GM23338 (cell line): ENCODE data around the gene CDH4. TPM values are rescaled to one million over a fixed set of nuclear protein-coding genes. Genes with fewer than 3 reads are reported as not detected.

Source experiments
- ATAC-seq: fragments of 200-7000 bp; cut with Tn5 transposase; 3 replicates; pipeline ENCODE4 v1.9.1; 2020
- DNase-seq: peaks from one replicate; pipeline ENCODE4 v3.0.0-alpha.2; 2015; ENCODE audit warnings: low spot score
- H2AFZ ChIP-seq: fragments of 200-600 bp; sonication (generic); 2 replicates; pipeline ENCODE4 v1.8.0; 2016; ENCODE audit warnings: antibody characterized with exemption, mild to moderate bottlenecking, moderate library complexity
- H3F3A ChIP-seq: fragments of 200-600 bp; sonication (generic); replicated peaks from 2 replicates; pipeline ENCODE4 v1.8.0; 2017; ENCODE audit warnings: antibody characterized with exemption, mixed run types, low read depth
- H3K27ac ChIP-seq: fragments of 200-600 bp; sonication (generic); 2 replicates; pipeline ENCODE4 v1.6.1; 2016; ENCODE audit warnings: low read depth
- H3K27me3 ChIP-seq: fragments of 200-600 bp; sonication (generic); 2 replicates; pipeline ENCODE4 v1.8.0; 2016; ENCODE audit warnings: mild to moderate bottlenecking, mixed run types, moderate library complexity; ENCODE audit not compliant: insufficient read depth
- H3K36me3 ChIP-seq: fragments of 200-600 bp; sonication (generic); 2 replicates; pipeline ENCODE4 v1.8.0; 2016; ENCODE audit warnings: mild to moderate bottlenecking; ENCODE audit not compliant: insufficient read depth
- H3K4me1 ChIP-seq: fragments of 200-600 bp; sonication (generic); 2 replicates; pipeline ENCODE4 v1.8.0; 2016; ENCODE audit warnings: mild to moderate bottlenecking, moderate library complexity; ENCODE audit not compliant: insufficient read depth
- H3K4me2 ChIP-seq: fragments of 200-600 bp; sonication (generic); 2 replicates; pipeline ENCODE4 v1.7.1; 2017; ENCODE audit warnings: mixed run types
- H3K4me3 ChIP-seq: fragments of 200-600 bp; sonication (generic); 2 replicates; pipeline ENCODE4 v1.6.1; 2016; ENCODE audit warnings: mixed run types
- H3K79me2 ChIP-seq: fragments of 200-600 bp; sonication (generic); replicated peaks from 2 replicates; pipeline ENCODE4 v1.8.0; 2017; ENCODE audit warnings: mild to moderate bottlenecking; ENCODE audit not compliant: insufficient read depth
- H3K9me2 ChIP-seq: fragments of 200-600 bp; sonication (generic); 2 replicates; pipeline ENCODE4 v1.8.0; 2017; ENCODE audit not compliant: insufficient read depth
- H4K20me1 ChIP-seq: fragments of 200-600 bp; sonication (generic); replicated peaks from 2 replicates; pipeline ENCODE4 v1.8.0; 2017; ENCODE audit warnings: mild to moderate bottlenecking; ENCODE audit not compliant: insufficient read depth
- H3K27ac Mint-ChIP-seq: 2 replicates; pipeline ENCODE4 v1.8.0; 2020; ENCODE audit warnings: inconsistent platforms, mild to moderate bottlenecking, moderate library complexity, mixed read lengths
- H3K27me3 Mint-ChIP-seq: 3 replicates; pipeline ENCODE4 v1.8.0; 2022; ENCODE audit warnings: low read depth, mild to moderate bottlenecking, moderate library complexity, mixed read lengths, inconsistent platforms; ENCODE audit not compliant: insufficient read depth, poor library complexity
- H3K36me3 Mint-ChIP-seq: 3 replicates; pipeline ENCODE4 v1.8.0; 2021; ENCODE audit warnings: low read depth, mild to moderate bottlenecking, inconsistent platforms, moderate library complexity, mixed read lengths
- H3K4me1 Mint-ChIP-seq: 3 replicates; pipeline ENCODE4 v1.8.0; 2020; ENCODE audit warnings: mild to moderate bottlenecking, inconsistent platforms, mixed read lengths
- H3K4me3 Mint-ChIP-seq: 3 replicates; pipeline ENCODE4 v1.8.0; 2021; ENCODE audit warnings: moderate library complexity, mild to moderate bottlenecking, inconsistent platforms, mixed read lengths
- H3K9me3 Mint-ChIP-seq: 3 replicates; pipeline ENCODE4 v1.8.0; 2020; ENCODE audit warnings: moderate library complexity, mild to moderate bottlenecking, inconsistent platforms, mixed read lengths
- CREB1 ChIP-seq: fragments of 250-450 bp; sonication (Bioruptor Pico); IDR thresholded peaks from 2 replicates; pipeline ENCODE4 v1.5.0; 2020; ENCODE audit warnings: low read depth, mild to moderate bottlenecking, moderate library complexity
- EZH2 ChIP-seq: fragments of 200-600 bp; sonication (generic); IDR thresholded peaks from one replicate; pipeline ENCODE4 v1.8.0; 2017; ENCODE audit warnings: antibody characterized with exemption, mild to moderate bottlenecking, low read depth; ENCODE audit not compliant: unreplicated experiment
- EZH2phosphoT487 ChIP-seq: fragments of 200-600 bp; sonication (generic); IDR thresholded peaks from one replicate; pipeline ENCODE4 v1.8.1; 2018; ENCODE audit warnings: antibody characterized with exemption; ENCODE audit not compliant: unreplicated experiment
- POLR2AphosphoS5 ChIP-seq: IDR thresholded peaks from 2 replicates; pipeline ENCODE4 v1.6.1; 2016; ENCODE audit warnings: antibody characterized with exemption, low read depth
- STAT1 ChIP-seq: IDR thresholded peaks from one replicate; pipeline ENCODE4 v1.6.1; 2016; ENCODE audit warnings: antibody characterized with exemption; ENCODE audit not compliant: unreplicated experiment
- ZNF114 ChIP-seq: fragments of 250-450 bp; sonication (Bioruptor Pico); IDR thresholded peaks from 2 replicates; pipeline ENCODE4 v1.5.0; 2020; ENCODE audit warnings: mild to moderate bottlenecking, moderate library complexity
- polyA plus RNA-seq: library from polyadenylated mRNA; unstranded; fragments of >200 nt; fragmentation: Nextera tagmentation; extraction: Ambion mirVana; gene quantifications from 2 replicates; pipeline ENCODE4 v1.2.1, GENCODE V29; 2016
- total RNA-seq: library from RNA; depleted of rRNA; stranded (reverse); fragments of >200 nt; shearing (Covaris generic); gene quantifications from 2 replicates; pipeline ENCODE4 v1.2.3, GENCODE V29; 2014
- TF ChIP-seq, protein P1 (sequence below): IDR thresholded peaks from one replicate; pipeline ENCODE4 v1.6.1; 2018; ENCODE audit warnings: antibody characterized with exemption; ENCODE audit not compliant: unreplicated experiment
- TF ChIP-seq, protein P2 (sequence below): fragments of 250-450 bp; sonication (Bioruptor Pico); IDR thresholded peaks from 2 replicates; pipeline ENCODE4 v1.5.0; 2020; ENCODE audit warnings: mild to moderate bottlenecking, moderate library complexity

The CDH4 gene
- total and polyA plus RNA-seq, 2 experiments from 2014 or later, result 1.2 to 4.2 TPM

DNA sequence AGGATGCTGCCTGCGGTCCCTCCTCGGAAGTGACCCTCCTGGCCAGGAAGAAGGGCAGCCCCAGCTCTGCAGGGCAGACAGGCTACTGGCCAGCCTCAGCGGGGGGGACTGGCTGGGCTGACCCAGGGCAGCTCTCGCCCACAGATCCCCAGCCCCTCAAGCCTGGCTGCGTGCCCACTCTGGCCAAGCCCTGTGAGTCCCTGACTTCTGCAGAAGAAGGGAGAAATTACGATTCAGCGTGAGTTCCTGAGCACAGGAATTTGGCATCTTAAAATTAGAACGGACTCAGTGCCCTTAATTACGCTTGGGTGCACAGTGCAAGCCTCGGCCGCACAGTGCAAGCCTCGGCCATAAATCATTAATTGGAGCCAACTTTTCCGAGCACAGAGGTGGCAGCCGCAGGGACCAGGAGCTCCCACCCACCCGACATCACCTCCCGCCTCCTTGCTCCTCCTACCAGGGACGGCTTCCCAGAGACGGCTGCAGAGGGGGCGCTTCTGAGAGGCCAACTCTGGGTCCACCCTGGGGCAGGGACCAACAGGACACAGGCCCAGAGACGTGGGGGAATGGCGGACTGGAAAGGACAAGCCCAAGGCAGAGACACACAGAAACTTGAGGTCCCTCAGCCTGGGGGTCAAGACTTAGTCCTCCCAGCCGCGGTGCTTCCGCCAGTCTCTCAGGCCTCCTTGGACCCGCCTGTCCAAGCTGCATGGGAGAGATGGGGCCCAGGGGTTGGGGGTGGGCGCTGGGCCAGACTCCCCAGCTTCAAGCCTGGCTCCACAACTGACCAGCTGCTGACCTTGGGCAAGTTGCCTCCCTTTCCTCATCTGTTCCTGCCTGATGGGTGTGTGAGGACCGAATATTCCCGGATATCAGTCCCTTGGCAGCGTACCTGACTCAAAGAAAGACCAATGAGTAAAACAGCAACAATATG, 648.2 kb downstream of the CDH4 start:
- no peaks in the 10 kb centered on the region for H4K20me1 ChIP-seq
- no peaks in the 10 kb centered on the region for H3K36me3 ChIP-seq
- H3K27me3 ChIP-seq, result no peaks in the 10 kb centered on the region
- H3K4me1 ChIP-seq, result no peaks in the 10 kb centered on the region
- no peaks in the 10 kb centered on the region for H3K79me2 ChIP-seq
- Mint-ChIP-seq H3K4me1 (no peaks in the 10 kb centered on the region), H3K9me3 (no peaks in the 10 kb centered on the region), H3K36me3 (no peaks in the 10 kb centered on the region), H3K4me3 (no peak overlapping the region), H3K27me3 (peaks cover 7% of the 10 kb centered on the region), H3K27ac (no peak overlapping the region)
- H3F3A ChIP-seq, result no peaks in the 10 kb centered on the region
- no peak overlapping the region for H3K4me2 ChIP-seq
- no peak overlapping the region for H3K4me3 ChIP-seq
- ATAC-seq (no peak), DNase-seq (no peak)
- TF ChIP-seq POLR2AphosphoS5 (no peak), STAT1 (no peak), EZH2 (no peak), ZNF114 (CRISPR knock-in tag) (no peak), CREB1 (no peak), EZH2phosphoT487 (no peak)
- TF ChIP-seq, protein P1, sequence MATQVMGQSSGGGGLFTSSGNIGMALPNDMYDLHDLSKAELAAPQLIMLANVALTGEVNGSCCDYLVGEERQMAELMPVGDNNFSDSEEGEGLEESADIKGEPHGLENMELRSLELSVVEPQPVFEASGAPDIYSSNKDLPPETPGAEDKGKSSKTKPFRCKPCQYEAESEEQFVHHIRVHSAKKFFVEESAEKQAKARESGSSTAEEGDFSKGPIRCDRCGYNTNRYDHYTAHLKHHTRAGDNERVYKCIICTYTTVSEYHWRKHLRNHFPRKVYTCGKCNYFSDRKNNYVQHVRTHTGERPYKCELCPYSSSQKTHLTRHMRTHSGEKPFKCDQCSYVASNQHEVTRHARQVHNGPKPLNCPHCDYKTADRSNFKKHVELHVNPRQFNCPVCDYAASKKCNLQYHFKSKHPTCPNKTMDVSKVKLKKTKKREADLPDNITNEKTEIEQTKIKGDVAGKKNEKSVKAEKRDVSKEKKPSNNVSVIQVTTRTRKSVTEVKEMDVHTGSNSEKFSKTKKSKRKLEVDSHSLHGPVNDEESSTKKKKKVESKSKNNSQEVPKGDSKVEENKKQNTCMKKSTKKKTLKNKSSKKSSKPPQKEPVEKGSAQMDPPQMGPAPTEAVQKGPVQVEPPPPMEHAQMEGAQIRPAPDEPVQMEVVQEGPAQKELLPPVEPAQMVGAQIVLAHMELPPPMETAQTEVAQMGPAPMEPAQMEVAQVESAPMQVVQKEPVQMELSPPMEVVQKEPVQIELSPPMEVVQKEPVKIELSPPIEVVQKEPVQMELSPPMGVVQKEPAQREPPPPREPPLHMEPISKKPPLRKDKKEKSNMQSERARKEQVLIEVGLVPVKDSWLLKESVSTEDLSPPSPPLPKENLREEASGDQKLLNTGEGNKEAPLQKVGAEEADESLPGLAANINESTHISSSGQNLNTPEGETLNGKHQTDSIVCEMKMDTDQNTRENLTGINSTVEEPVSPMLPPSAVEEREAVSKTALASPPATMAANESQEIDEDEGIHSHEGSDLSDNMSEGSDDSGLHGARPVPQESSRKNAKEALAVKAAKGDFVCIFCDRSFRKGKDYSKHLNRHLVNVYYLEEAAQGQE, result no peak
- TF ChIP-seq, protein P2, sequence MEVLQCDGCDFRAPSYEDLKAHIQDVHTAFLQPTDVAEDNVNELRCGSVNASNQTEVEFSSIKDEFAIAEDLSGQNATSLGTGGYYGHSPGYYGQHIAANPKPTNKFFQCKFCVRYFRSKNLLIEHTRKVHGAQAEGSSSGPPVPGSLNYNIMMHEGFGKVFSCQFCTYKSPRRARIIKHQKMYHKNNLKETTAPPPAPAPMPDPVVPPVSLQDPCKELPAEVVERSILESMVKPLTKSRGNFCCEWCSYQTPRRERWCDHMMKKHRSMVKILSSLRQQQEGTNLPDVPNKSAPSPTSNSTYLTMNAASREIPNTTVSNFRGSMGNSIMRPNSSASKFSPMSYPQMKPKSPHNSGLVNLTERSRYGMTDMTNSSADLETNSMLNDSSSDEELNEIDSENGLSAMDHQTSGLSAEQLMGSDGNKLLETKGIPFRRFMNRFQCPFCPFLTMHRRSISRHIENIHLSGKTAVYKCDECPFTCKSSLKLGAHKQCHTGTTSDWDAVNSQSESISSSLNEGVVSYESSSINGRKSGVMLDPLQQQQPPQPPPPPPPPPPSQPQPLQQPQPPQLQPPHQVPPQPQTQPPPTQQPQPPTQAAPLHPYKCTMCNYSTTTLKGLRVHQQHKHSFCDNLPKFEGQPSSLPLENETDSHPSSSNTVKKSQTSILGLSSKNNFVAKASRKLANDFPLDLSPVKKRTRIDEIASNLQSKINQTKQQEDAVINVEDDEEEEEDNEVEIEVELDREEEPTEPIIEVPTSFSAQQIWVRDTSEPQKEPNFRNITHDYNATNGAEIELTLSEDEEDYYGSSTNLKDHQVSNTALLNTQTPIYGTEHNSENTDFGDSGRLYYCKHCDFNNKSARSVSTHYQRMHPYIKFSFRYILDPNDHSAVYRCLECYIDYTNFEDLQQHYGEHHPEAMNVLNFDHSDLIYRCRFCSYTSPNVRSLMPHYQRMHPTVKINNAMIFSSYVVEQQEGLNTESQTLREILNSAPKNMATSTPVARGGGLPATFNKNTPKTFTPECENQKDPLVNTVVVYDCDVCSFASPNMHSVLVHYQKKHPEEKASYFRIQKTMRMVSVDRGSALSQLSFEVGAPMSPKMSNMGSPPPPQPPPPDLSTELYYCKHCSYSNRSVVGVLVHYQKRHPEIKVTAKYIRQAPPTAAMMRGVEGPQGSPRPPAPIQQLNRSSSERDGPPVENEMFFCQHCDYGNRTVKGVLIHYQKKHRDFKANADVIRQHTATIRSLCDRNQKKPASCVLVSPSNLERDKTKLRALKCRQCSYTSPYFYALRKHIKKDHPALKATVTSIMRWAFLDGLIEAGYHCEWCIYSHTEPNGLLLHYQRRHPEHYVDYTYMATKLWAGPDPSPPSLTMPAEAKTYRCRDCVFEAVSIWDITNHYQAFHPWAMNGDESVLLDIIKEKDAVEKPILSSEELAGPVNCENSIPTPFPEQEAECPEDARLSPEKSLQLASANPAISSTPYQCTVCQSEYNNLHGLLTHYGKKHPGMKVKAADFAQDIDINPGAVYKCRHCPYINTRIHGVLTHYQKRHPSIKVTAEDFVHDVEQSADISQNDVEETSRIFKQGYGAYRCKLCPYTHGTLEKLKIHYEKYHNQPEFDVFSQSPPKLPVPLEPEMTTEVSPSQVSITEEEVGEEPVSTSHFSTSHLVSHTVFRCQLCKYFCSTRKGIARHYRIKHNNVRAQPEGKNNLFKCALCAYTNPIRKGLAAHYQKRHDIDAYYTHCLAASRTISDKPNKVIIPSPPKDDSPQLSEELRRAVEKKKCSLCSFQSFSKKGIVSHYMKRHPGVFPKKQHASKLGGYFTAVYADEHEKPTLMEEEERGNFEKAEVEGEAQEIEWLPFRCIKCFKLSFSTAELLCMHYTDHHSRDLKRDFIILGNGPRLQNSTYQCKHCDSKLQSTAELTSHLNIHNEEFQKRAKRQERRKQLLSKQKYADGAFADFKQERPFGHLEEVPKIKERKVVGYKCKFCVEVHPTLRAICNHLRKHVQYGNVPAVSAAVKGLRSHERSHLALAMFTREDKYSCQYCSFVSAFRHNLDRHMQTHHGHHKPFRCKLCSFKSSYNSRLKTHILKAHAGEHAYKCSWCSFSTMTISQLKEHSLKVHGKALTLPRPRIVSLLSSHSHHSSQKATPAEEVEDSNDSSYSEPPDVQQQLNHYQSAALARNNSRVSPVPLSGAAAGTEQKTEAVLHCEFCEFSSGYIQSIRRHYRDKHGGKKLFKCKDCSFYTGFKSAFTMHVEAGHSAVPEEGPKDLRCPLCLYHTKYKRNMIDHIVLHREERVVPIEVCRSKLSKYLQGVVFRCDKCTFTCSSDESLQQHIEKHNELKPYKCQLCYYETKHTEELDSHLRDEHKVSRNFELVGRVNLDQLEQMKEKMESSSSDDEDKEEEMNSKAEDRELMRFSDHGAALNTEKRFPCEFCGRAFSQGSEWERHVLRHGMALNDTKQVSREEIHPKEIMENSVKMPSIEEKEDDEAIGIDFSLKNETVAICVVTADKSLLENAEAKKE (CRISPR knock-in tag), result no peak
- H2AFZ ChIP-seq, result no peak overlapping the region
- no peak overlapping the region for H3K27ac ChIP-seq
- no peaks in the 10 kb centered on the region for H3K9me2 ChIP-seq
